Body of pancreas (tissue), 4 donors: Measurements from ENCODE around the gene KCNG4.

Source experiments
- POLR2A ChIP-seq, 3 donors: fragments of 450-650 bp; IDR thresholded peaks; one replicate each; pipeline ENCODE4 v1.6.1; 2016; ENCODE audit warnings: antibody characterized with exemption in 3 of 3, mild to moderate bottlenecking in 2 of 3
- TF ChIP-seq, protein P1 (sequence below), 7 experiments: fragments of 450-650 bp in 4 of 7; fragments of 200-600 bp in 3 of 7; sonication (generic) in 3 of 7; IDR thresholded peaks; one replicate each; pipeline ENCODE4 v1.5.1; 2016 to 2019; ENCODE audit warnings: antibody characterized with exemption in 7 of 7

DNA sequence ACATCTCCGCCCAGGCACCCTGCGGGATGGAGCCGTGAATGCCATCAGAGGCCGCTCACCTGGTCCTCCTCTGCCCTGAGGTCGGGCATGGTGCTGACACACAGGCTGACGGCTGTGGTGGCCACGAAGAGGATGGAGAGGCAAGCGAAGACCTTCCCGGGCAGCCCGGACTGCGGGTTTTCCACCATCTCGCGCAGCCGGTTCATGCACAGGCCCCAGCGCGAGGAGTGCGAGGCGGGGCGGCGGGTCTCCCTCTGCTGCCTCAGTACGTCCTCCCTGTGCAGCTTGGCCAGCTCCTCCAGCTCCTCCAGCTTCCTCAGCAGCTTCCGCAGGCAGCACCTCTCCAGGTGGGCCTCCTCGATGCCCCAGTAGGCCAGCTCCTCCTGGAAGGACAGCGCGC, 3.1 kb downstream of the KCNG4 start:
- TF ChIP-seq POLR2A (IDR thresholded peaks at IDR 0.05) = no peak
- TF ChIP-seq, protein P1, sequence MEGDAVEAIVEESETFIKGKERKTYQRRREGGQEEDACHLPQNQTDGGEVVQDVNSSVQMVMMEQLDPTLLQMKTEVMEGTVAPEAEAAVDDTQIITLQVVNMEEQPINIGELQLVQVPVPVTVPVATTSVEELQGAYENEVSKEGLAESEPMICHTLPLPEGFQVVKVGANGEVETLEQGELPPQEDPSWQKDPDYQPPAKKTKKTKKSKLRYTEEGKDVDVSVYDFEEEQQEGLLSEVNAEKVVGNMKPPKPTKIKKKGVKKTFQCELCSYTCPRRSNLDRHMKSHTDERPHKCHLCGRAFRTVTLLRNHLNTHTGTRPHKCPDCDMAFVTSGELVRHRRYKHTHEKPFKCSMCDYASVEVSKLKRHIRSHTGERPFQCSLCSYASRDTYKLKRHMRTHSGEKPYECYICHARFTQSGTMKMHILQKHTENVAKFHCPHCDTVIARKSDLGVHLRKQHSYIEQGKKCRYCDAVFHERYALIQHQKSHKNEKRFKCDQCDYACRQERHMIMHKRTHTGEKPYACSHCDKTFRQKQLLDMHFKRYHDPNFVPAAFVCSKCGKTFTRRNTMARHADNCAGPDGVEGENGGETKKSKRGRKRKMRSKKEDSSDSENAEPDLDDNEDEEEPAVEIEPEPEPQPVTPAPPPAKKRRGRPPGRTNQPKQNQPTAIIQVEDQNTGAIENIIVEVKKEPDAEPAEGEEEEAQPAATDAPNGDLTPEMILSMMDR (IDR thresholded peaks at IDR 0.05) = no peak
